HCT116 (cell line): ENCODE measurements around the gene CCP110. TPM values are rescaled to one million over a fixed set of nuclear protein-coding genes. Genes with fewer than 3 reads are reported as not detected.

ENCODE experiments used
- ATAC-seq: fragments of 200-7000 bp; cut with Tn5 transposase; 2 replicates; pipeline ENCODE4 v1.9.1; 2020; ENCODE audit warnings: mild to moderate bottlenecking, moderate library complexity
- BruUV-seq: library from RNA; stranded (reverse); fragments of 400-500 nt; replicated peaks from 2 replicates; lab custom pipeline; 2021; lab: Mats Ljungman, UMichigan
- CTCF ChIA-PET: fragments of 300-600 bp; sonication (Branson Sonifier 250); formaldehyde crosslinking; loops from one replicate; lab custom pipeline; 2021; ENCODE audit warnings: antibody characterized with exemption; lab: Charles Lee
- POLR2A ChIA-PET: fragments of 300-600, 350-600 bp; sonication (Branson Sonifier 250); formaldehyde crosslinking; loops from one replicate; lab custom pipeline; 2021; ENCODE audit warnings: antibody characterized with exemption; lab: Charles Lee
- RAD21 ChIA-PET, 2 experiments: fragments of 300-600 bp; sonication (Branson Sonifier 250); formaldehyde crosslinking; loops; one replicate each; lab custom pipeline; 2023; ENCODE audit warnings: low total read pairs in 2 of 2; ENCODE audit not compliant: uncharacterized antibody in 2 of 2, unreplicated experiment in 2 of 2, low non-redundant PET in 1 of 2; lab: Charles Lee
- DNase-seq: peaks from one replicate; pipeline ENCODE4 v3.0.0-alpha.2; 2010; ENCODE audit warnings: low read depth, low spot score
- H2AFZ ChIP-seq: fragments of 200-600 bp; shearing (Covaris generic), sonication (generic); 2 replicates; pipeline ENCODE4 v1.6.1; 2017; ENCODE audit warnings: low read depth, mixed run types, mixed read lengths, antibody characterized with exemption, low read length; ENCODE audit not compliant: poor library complexity, severe bottlenecking
- H3K27ac ChIP-seq: 2 replicates; pipeline ENCODE4 v1.5.1; 2012; ENCODE audit warnings: low read depth, low read length
- H3K27me3 ChIP-seq: fragments of 200-600 bp; sonication (generic); 2 replicates; pipeline ENCODE4 v1.6.1; 2016; ENCODE audit warnings: mixed run types, low read length, mixed read lengths; ENCODE audit not compliant: insufficient read depth
- H3K36me3 ChIP-seq, 2 experiments: fragments of 200-500 bp in 1 of 2; fragments of 200-600 bp in 1 of 2; sonication (Bioruptor generic) in 1 of 2; sonication (generic) in 1 of 2; 2 replicates each; pipeline versions ENCODE4 v1.5.1 to v1.6.1; 2014 to 2016; ENCODE audit warnings: low read length in 2 of 2, inconsistent platforms in 1 of 2, mixed read lengths in 1 of 2, mixed run types in 1 of 2; ENCODE audit not compliant: insufficient read depth in 2 of 2, control insufficient read depth in 1 of 2
- H3K4me1 ChIP-seq, 2 experiments: fragments of 200-600 bp in 1 of 2; sonication (generic) in 1 of 2; 2 replicates each; pipeline versions ENCODE4 v1.5.1 to v1.6.1; 2012 to 2017; ENCODE audit warnings: low read length in 2 of 2, inconsistent platforms in 1 of 2, mild to moderate bottlenecking in 1 of 2, mixed read lengths in 1 of 2, mixed run types in 1 of 2, moderate library complexity in 1 of 2; ENCODE audit not compliant: insufficient read depth in 2 of 2, control insufficient read depth in 1 of 2
- H3K4me2 ChIP-seq: fragments of 200-600 bp; sonication (generic); 2 replicates; pipeline ENCODE4 v1.6.1; 2017; ENCODE audit warnings: mixed run types, low read length, mixed read lengths
- H3K4me3 ChIP-seq, 2 experiments: fragments of 200-600 bp in 1 of 2; sonication (generic) in 1 of 2; replicated peaks in 1 of 2; 2 replicates each; pipeline ENCODE4 v1.5.1; 2011 to 2016; ENCODE audit warnings: low read length in 2 of 2, control low read depth in 1 of 2, low read depth in 1 of 2, mild to moderate bottlenecking in 1 of 2, mixed read lengths in 1 of 2, mixed run types in 1 of 2
- H3K79me2 ChIP-seq: fragments of 200-600 bp; sonication (generic); 2 replicates; pipeline ENCODE4 v1.6.1; 2017; ENCODE audit warnings: mild to moderate bottlenecking, mixed run types, low read length, moderate library complexity, mixed read lengths; ENCODE audit not compliant: insufficient read depth
- H3K9ac ChIP-seq: fragments of 200-600 bp; sonication (generic); 2 replicates; pipeline ENCODE4 v1.6.1; 2016; ENCODE audit warnings: low read length, mixed read lengths
- H3K9me2 ChIP-seq: fragments of 200-600 bp; sonication (generic), shearing (Covaris generic); 2 replicates; pipeline ENCODE4 v1.6.1; 2017; ENCODE audit warnings: mixed run types, mild to moderate bottlenecking, moderate library complexity; ENCODE audit not compliant: insufficient read depth
- H3K9me3 ChIP-seq, 2 experiments: fragments of 200-500 bp in 1 of 2; fragments of 200-600 bp in 1 of 2; sonication (Bioruptor generic) in 1 of 2; sonication (generic) in 1 of 2; 2 replicates each; pipeline ENCODE4 v1.6.1; 2014 to 2017; ENCODE audit warnings: low read length in 2 of 2, mixed read lengths in 2 of 2, inconsistent platforms in 1 of 2, low read depth in 1 of 2, mild to moderate bottlenecking in 1 of 2, mixed run types in 1 of 2, moderate library complexity in 1 of 2; ENCODE audit not compliant: control insufficient read depth in 1 of 2, insufficient read depth in 1 of 2
- H4K20me1 ChIP-seq: fragments of 200-600 bp; sonication (generic), shearing (Covaris generic); 2 replicates; pipeline ENCODE4 v1.6.1; 2017; ENCODE audit warnings: mixed run types, mild to moderate bottlenecking, moderate library complexity; ENCODE audit not compliant: insufficient read depth
- ATF3 ChIP-seq: IDR thresholded peaks from 2 replicates; pipeline ENCODE4 v1.6.1; 2012
- CBX3 ChIP-seq: IDR thresholded peaks from 2 replicates; pipeline ENCODE4 v1.6.1; 2012; ENCODE audit warnings: low read depth
- CEBPB ChIP-seq: IDR thresholded peaks from 2 replicates; pipeline ENCODE4 v1.6.1; 2012; ENCODE audit warnings: low read depth
- EGR1 ChIP-seq: IDR thresholded peaks from 2 replicates; pipeline ENCODE4 v1.6.1; 2012; ENCODE audit warnings: low read depth
- ELF1 ChIP-seq: IDR thresholded peaks from 2 replicates; pipeline ENCODE4 v1.6.1; 2012; ENCODE audit warnings: low read depth, borderline replicate concordance
- EZH2 ChIP-seq: fragments of 200-600 bp; sonication (generic); IDR thresholded peaks from 2 replicates; pipeline ENCODE4 v1.6.1; 2017; ENCODE audit warnings: antibody characterized with exemption, mixed run types
- EZH2phosphoT487 ChIP-seq: fragments of 200-600 bp; IDR thresholded peaks from 2 replicates; pipeline ENCODE4 v1.6.1; 2018; ENCODE audit warnings: antibody characterized with exemption, borderline replicate concordance
- FOSL1 ChIP-seq: IDR thresholded peaks from 2 replicates; pipeline ENCODE4 v1.6.1; 2012; ENCODE audit warnings: low read depth
- JUND ChIP-seq: IDR thresholded peaks from 2 replicates; pipeline ENCODE4 v1.6.1; 2012
- POLR2A ChIP-seq: IDR thresholded peaks from 2 replicates; pipeline ENCODE4 v1.7.0; 2011; ENCODE audit warnings: borderline replicate concordance; ENCODE audit not compliant: insufficient read depth, insufficient read length; ENCODE audit errors: extremely low read depth
- POLR2AphosphoS5 ChIP-seq: IDR thresholded peaks from 2 replicates; pipeline ENCODE4 v1.6.1; 2011; ENCODE audit warnings: mild to moderate bottlenecking, low read depth, low read length, moderate library complexity
- REST ChIP-seq: IDR thresholded peaks from 2 replicates; pipeline ENCODE4 v1.6.1; 2012; ENCODE audit warnings: low read depth
- SIN3A ChIP-seq: IDR thresholded peaks from 2 replicates; pipeline ENCODE4 v1.6.1; 2012; ENCODE audit warnings: low read depth
- SP1 ChIP-seq: IDR thresholded peaks from 2 replicates; pipeline ENCODE4 v1.6.1; 2012; ENCODE audit warnings: low read depth
- SRF ChIP-seq: IDR thresholded peaks from 2 replicates; pipeline ENCODE4 v1.6.1; 2012; ENCODE audit warnings: low read depth
- TCF7L2 ChIP-seq: IDR thresholded peaks from 2 replicates; pipeline ENCODE4 v1.7.0; 2011; ENCODE audit warnings: borderline replicate concordance, inconsistent platforms; ENCODE audit not compliant: insufficient read depth, insufficient read length; ENCODE audit errors: extremely low read depth
- YY1 ChIP-seq: IDR thresholded peaks from 2 replicates; pipeline ENCODE4 v1.6.1; 2011; ENCODE audit warnings: low read length, low read depth, moderate library complexity, mild to moderate bottlenecking; ENCODE audit not compliant: insufficient replicate concordance; ENCODE audit errors: extremely low read depth
- ZBTB33 ChIP-seq: IDR thresholded peaks from 2 replicates; pipeline ENCODE4 v1.6.1; 2011; ENCODE audit warnings: mild to moderate bottlenecking, low read length, moderate library complexity; ENCODE audit not compliant: insufficient replicate concordance; ENCODE audit errors: extremely low read depth
- ZFX ChIP-seq: fragments of 450-650 bp; IDR thresholded peaks from 2 replicates; pipeline ENCODE4 v1.6.1; 2017
- ZNF274 ChIP-seq: fragments of 200-500 bp; sonication (Bioruptor generic); IDR thresholded peaks from 2 replicates; pipeline ENCODE4 v1.6.1; 2014; ENCODE audit warnings: mild to moderate bottlenecking, low read depth, low read length, inconsistent platforms
- intact Hi-C: fragments of 100-400 bp; cut with micrococcal nuclease; formaldehyde crosslinking; loops from 2 replicates; pipeline ENCODE4 v1.10.0; 2022
- total RNA-seq: library from RNA; stranded (reverse); gene quantifications from one replicate; pipeline ENCODE4 v1.2.1, GENCODE V29; 2021; ENCODE audit not compliant: unreplicated experiment

Gene CCP110
- total RNA-seq, 1 experiment from 2014 or later: 21.4 TPM

GRCh38 chr16:19555186-19555937 is 31.6 kb downstream of the CCP110 start, which contains the start of gene VPS35L:
Gene VPS35L (plus strand): TSS chr16:19555703. CDS start chr16:19555730, 27 bp downstream.
- Histone ChIP-seq H3K36me3 (peaks cover 4 to 5% of the 10 kb centered on the region in 2 experiments; a peak in 3 of 4 replicates), H3K4me2 (peak within 1 kb of the TSS; percentile 77), H3K27ac (peak within 1 kb of the TSS; percentile 78), H2AFZ (no peak within 1 kb of the TSS), H3K4me1 (peaks cover 0 to 8% of the 10 kb centered on the region in 2 experiments; a peak in 2 of 4 replicates), H3K4me3 (peak within 1 kb of the TSS; percentile 65 to 67), H4K20me1 (no peaks in the 10 kb centered on the region), H3K27me3 (no peaks in the 10 kb centered on the region), H3K9me2 (no peaks in the 10 kb centered on the region), H3K9ac (peak within 1 kb of the TSS; percentile 72), H3K9me3 (no peaks in the 10 kb centered on the region), H3K79me2 (no peaks in the 10 kb centered on the region)
- ChIA-PET RAD21 (no interaction called here), POLR2A (interaction anchor here (0.8 to 1.6 kb wide), 6 partner anchors 10 to 336 kb away, joined by 3 to 5 read pairs (median 3); partner anchors contain the start of genes CCP110 and GDE1), CTCF (interaction anchor here (0.6 to 5.1 kb wide), 9 partner anchors 9 to 830 kb away, joined by 3 to 28 read pairs (median 3); no protein-coding TSS in a partner anchor)
- BruUV-seq: no TSS peak
- DNase-seq (peak; percentile 91), ATAC-seq (peak; percentile 89)
- intact Hi-C loops: no loop called here
- no peak for TF ChIP-seq EZH2
- TF ChIP-seq ZBTB33: no peak
- peak; percentile 51 for TF ChIP-seq JUND
- no peak; the same call in 1 of the 2 replicates for TF ChIP-seq SRF
- TF ChIP-seq POLR2AphosphoS5: peak; percentile 35; the same call in 1 of the 2 replicates
- no peak for TF ChIP-seq POLR2A
- TF ChIP-seq EGR1: peak; percentile 94
- TF ChIP-seq ATF3: no peak
- no peak for TF ChIP-seq ELF1
- 0 out of 2 replicates have a peak, but pooled peaks have one; percentile 35 for TF ChIP-seq SP1
- 0 out of 2 replicates have a peak, but pooled peaks have one; percentile 42 for TF ChIP-seq FOSL1
- no peak for TF ChIP-seq REST
- no peak for TF ChIP-seq SIN3A
- TF ChIP-seq TCF7L2: no peak
- TF ChIP-seq YY1: peak; percentile 99
- TF ChIP-seq CEBPB: no peak
- TF ChIP-seq CBX3: peak; percentile 48; the same call in 1 of the 2 replicates
- no peak for TF ChIP-seq ZFX
- TF ChIP-seq EZH2phosphoT487: no peak
- no peak for TF ChIP-seq ZNF274
